Left ventricle myocardium superior (tissue), 1 donor: ENCODE measurements around the gene UNC13C. TPM values are rescaled to one million over a fixed set of nuclear protein-coding genes. Genes with fewer than 3 reads are reported as not detected.

Source experiments
- ATAC-seq: fragments of 200-7000 bp; cut with Tn5 transposase; one replicate; pipeline ENCODE4 v1.9.1; 2020; ENCODE audit warnings: mild to moderate bottlenecking, moderate library complexity
- DNase-seq: peaks from one replicate; pipeline ENCODE4 v3.0.0-alpha.2; 2020
- intact Hi-C: fragments of 100-400 bp; cut with micrococcal nuclease; formaldehyde crosslinking; loops from one replicate; pipeline ENCODE4 v1.11.0; 2022
- total RNA-seq: library from RNA; stranded (reverse); fragmentation: NEBNext Ultra II Directional; extraction: Animal tissue kit (Norgen Biotek cat#: 25700); gene quantifications from one replicate; pipeline ENCODE4 v1.2.1, GENCODE V29; 2021
- donor health status: DM: no; HTN: yes; CAD: no; lungs with severe emphysema.

UNC13C gene
- total RNA-seq, 1 donor from 2014 or later: 0.07 TPM

- no peak for ATAC-seq
- no peak for DNase-seq
- intact Hi-C loops: no loop called here
These were observed 277.9 kb downstream of the UNC13C start for GRCh38 chr15:54256190-54256589.

GRCh38 chr15:54273928-54274327 lies 295.7 kb downstream of the UNC13C start:
- intact Hi-C loops: no loop called here
- ATAC-seq (no peak), DNase-seq (no peak)

- no peak for ATAC-seq
- intact Hi-C loops: no loop called here
These were observed 299.6 kb downstream of the UNC13C start for GRCh38 chr15:54277834-54278233.

GRCh38 chr15:54280726-54281125 lies 302.5 kb downstream of the UNC13C start:
- DNase-seq: no peak
- intact Hi-C loops: no loop called here
- no peak for ATAC-seq

More at GRCh38 chr15:54277834-54278233, 299.6 kb downstream of the UNC13C start:
- DNase-seq: no peak

- intact Hi-C loops: no loop called here
- ATAC-seq (no peak), DNase-seq (no peak)
These were observed 304.1 kb downstream of the UNC13C start for GRCh38 chr15:54282228-54282836.

GRCh38 chr15:54288049-54288448 lies 309.8 kb downstream of the UNC13C start:
- ATAC-seq (no peak), DNase-seq (no peak)
- intact Hi-C loops: no loop called here

GRCh38 chr15:54289590-54290136 lies 311.4 kb downstream of the UNC13C start:
- DNase-seq (no peak), ATAC-seq (no peak)

GRCh38 chr15:54298396-54298795 lies 320.2 kb downstream of the UNC13C start:
- ATAC-seq: no peak
- intact Hi-C loops: no loop called here
- DNase-seq: no peak

More at GRCh38 chr15:54289590-54290136, 311.4 kb downstream of the UNC13C start:
- intact Hi-C loops: no loop called here

GRCh38 chr15:54304321-54304720 lies 326.1 kb downstream of the UNC13C start:
- DNase-seq (no peak), ATAC-seq (no peak)
- intact Hi-C loops: no loop called here

- no peak for ATAC-seq
- intact Hi-C loops: no loop called here
- no peak for DNase-seq
These were observed 326.9 kb downstream of the UNC13C start for GRCh38 chr15:54305138-54305537.

GRCh38 chr15:54307252-54307902 lies 329.1 kb downstream of the UNC13C start:
- no peak for ATAC-seq
- DNase-seq: no peak
- intact Hi-C loops: no loop called here

- no peak for ATAC-seq
- intact Hi-C loops: no loop called here
- no peak for DNase-seq
These were observed 329.7 kb downstream of the UNC13C start for GRCh38 chr15:54307926-54308325.

GRCh38 chr15:54312528-54312927 lies 334.3 kb downstream of the UNC13C start:
- DNase-seq: no peak
- intact Hi-C loops: no loop called here
- ATAC-seq: no peak

GRCh38 chr15:54321426-54321825 lies 343.2 kb downstream of the UNC13C start:
- ATAC-seq (no peak), DNase-seq (no peak)
- intact Hi-C loops: no loop called here

GRCh38 chr15:54322341-54322740 lies 344.1 kb downstream of the UNC13C start:
- intact Hi-C loops: no loop called here
- no peak for ATAC-seq
- no peak for DNase-seq

- no peak for ATAC-seq
- intact Hi-C loops: no loop called here
These were observed 367.1 kb downstream of the UNC13C start for GRCh38 chr15:54345301-54345700.

GRCh38 chr15:54345827-54346226 lies 367.6 kb downstream of the UNC13C start:
- intact Hi-C loops: no loop called here
- DNase-seq (no peak), ATAC-seq (no peak)

More at GRCh38 chr15:54345301-54345700, 367.1 kb downstream of the UNC13C start:
- DNase-seq: no peak

GRCh38 chr15:54347082-54347827 lies 369.0 kb downstream of the UNC13C start:
- no peak for ATAC-seq
- intact Hi-C loops: no loop called here
- no peak for DNase-seq

GRCh38 chr15:54353726-54354125 lies 375.5 kb downstream of the UNC13C start:
- DNase-seq: no peak
- no peak for ATAC-seq
- intact Hi-C loops: no loop called here

- ATAC-seq: no peak
- no peak for DNase-seq
- intact Hi-C loops: no loop called here
These were observed 376.1 kb downstream of the UNC13C start for GRCh38 chr15:54354341-54354740.
